HUES6 (cell line): Measurements from ENCODE around the gene ZAP70.

Source experiments
- H3K27ac ChIP-seq: 2 replicates; pipeline ENCODE4 v1.7.0; 2013; ENCODE audit warnings: low read depth, mild to moderate bottlenecking, low read length, inconsistent platforms
- H3K27me3 ChIP-seq: 2 replicates; pipeline ENCODE4 v1.6.1; 2013; ENCODE audit warnings: low read length; ENCODE audit not compliant: control insufficient read depth, insufficient read depth
- H3K36me3 ChIP-seq: 2 replicates; pipeline ENCODE4 v1.6.1; 2013; ENCODE audit warnings: low read length; ENCODE audit not compliant: control insufficient read depth, insufficient read depth
- H3K4me1 ChIP-seq: 2 replicates; pipeline ENCODE4 v1.6.1; 2013; ENCODE audit warnings: low read length; ENCODE audit not compliant: control insufficient read depth, insufficient read depth
- H3K4me3 ChIP-seq: 2 replicates; pipeline ENCODE4 v1.5.1; 2013; ENCODE audit warnings: low read depth, low read length
- H3K9ac ChIP-seq: one replicate; pipeline ENCODE4 v1.6.1; 2013; ENCODE audit warnings: mild to moderate bottlenecking, low read length
- H3K9me3 ChIP-seq: 2 replicates; pipeline ENCODE4 v1.6.1; 2013; ENCODE audit warnings: low read depth, low read length; ENCODE audit not compliant: control insufficient read depth, insufficient read depth

ZAP70 gene

DNA sequence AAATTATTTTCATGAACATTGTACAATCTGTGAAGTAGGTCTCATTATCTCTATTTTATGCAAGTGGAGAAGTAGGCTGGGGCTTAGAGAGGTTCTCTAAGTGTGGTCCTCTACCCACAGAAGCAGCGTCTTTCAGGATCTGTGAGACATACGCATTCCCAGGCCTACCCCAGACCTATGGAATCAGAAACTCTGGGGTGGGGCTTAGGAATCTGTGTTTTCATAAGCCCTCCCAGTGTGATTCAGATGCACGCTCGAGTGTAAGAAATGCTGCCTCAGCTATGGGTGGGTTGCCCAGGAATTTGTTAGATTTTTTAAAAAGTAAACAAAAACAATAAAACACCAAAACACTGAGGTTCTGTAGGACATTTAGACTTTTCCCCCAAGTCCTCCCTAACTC, 14.8 kb upstream of the ZAP70 start:
- no peak overlapping the region for H3K9ac ChIP-seq
- peaks cover 3% of the 10 kb centered on the region for H3K4me1 ChIP-seq
- H3K36me3 ChIP-seq = no peaks in the 10 kb centered on the region
- H3K27me3 ChIP-seq = no peaks in the 10 kb centered on the region
- H3K9me3 ChIP-seq = no peaks in the 10 kb centered on the region
- no peak overlapping the region for H3K4me3 ChIP-seq
- H3K27ac ChIP-seq = no peak overlapping the region

DNA sequence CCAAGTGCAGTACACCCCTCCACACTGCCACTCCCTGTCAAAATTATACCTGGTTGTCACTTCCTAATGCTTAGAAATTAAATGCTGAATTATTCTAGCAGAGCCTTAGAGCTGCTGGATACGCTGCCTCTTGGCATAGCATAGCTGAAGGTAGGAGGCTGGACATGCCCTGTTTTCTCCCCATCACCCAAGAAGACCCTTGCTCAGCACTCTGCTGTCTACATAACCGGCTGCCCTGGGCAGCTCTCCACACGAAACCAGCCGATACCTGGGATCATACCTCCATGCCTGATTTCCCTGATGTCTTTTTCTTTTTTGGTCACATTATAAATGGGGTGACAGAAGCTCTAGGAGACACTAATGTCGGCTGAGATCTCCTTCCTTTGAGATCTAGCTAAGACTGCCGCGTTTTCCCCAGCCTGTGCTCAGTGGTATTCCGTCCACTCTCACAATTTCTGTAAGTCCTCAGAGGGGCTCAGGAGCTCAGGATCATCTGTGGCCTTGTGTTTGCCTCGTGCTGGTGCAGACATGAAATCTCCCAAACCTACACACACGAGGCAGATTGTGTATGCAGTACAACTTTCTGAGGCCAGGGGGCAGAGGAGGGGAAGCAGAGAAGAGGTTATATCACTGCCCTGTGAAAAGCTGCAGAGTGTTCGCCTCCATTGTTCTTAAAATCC, 13.5 kb upstream of the ZAP70 start:
- Histone ChIP-seq H3K36me3 (no peaks in the 10 kb centered on the region), H3K9me3 (no peaks in the 10 kb centered on the region), H3K27ac (no peak overlapping the region), H3K4me1 (peaks cover 3% of the 10 kb centered on the region), H3K9ac (no peak overlapping the region), H3K27me3 (no peaks in the 10 kb centered on the region), H3K4me3 (no peak overlapping the region)

DNA sequence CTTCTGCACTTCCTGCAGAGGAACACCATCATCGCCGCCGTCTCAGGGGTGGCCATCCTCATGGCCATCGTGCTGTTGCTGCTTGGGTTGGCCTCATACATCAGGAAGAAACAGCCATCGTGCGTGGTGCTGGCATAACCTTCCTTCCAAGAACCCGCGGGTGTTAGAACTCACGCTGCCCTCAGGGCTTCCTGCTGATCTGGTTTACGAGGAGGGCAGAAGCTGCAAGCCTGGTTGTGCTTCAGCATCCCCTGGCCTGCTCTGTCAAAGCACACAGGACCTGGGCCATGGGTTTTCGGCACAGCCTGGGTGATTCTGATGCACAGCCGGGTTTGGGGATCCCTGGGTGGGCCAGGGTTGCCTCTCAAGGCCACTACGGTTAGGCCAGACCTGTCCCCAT, 12.2 kb upstream of the ZAP70 start:
- peaks cover 3% of the 10 kb centered on the region for H3K4me1 ChIP-seq
- no peaks in the 10 kb centered on the region for H3K9me3 ChIP-seq
- no peaks in the 10 kb centered on the region for H3K36me3 ChIP-seq
- H3K9ac ChIP-seq = no peak overlapping the region
- H3K4me3 ChIP-seq = no peak overlapping the region
- no peaks in the 10 kb centered on the region for H3K27me3 ChIP-seq
- H3K27ac ChIP-seq = no peak overlapping the region

DNA sequence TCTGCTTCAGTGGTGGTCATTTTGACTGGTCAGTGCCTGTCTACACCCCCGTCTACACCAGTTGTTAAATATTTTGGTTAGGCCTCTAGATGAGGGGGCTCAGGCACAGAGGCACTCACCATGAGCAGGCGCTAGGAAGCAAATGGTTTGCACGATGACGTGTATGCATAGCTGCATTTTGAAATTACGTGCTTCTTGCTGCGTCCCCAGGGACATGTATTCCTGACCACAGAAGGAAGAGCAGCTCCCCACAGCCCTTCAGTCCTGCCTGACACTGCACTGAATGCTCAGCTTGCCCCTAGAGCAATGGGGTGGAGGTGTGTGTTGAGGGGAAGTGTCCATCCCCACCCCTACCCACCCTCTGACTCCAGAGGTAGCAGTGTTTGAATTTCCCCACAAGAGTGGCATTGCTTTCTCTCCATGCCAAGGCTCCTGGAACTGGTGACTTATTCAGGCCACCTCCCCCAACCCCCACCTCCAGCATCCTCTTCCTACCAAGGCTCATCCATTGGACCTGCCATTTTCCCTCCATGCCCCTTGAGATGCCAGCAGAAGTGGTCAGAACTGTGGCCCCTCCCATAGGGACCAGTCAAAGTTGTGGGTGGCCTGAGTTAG, 11.4 kb upstream of the ZAP70 start:
- Histone ChIP-seq H3K27ac (no peak overlapping the region), H3K27me3 (no peaks in the 10 kb centered on the region), H3K4me1 (peaks cover 3% of the 10 kb centered on the region)

DNA sequence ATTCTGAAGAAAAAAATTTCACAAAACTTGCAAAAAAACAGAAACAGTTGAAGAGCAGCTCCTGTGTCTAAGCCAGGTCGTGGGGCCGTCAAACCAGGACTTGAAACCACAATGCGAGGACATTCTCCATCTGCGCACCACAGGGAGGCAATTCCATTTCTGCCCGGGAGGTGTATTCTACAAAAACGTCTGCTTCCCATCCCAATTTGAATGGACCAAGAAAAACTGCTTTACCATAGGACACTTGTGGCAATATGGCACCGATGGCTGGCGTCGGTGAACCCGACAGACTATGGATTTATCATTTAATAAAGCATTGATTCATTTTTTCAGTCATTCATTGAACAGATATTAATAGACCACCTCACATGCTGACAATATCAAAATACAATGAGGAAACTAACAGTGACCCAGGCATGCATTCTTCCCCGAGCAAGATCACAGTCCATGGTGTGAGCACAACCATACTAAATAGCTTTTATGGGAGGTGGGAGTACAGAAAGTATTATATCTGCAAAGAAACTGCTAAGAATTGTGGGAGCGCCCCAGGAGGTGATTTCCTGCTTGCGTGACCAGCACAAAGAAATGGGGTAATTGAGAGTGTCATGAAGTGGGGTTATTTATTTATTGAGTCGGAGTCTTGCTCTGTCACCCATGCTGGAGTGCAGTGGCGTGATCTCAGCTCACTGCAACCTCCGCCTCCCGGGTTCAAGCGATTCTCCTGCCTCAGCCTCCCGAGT, 10.5 kb upstream of the ZAP70 start:
- Histone ChIP-seq H3K9ac (no peak overlapping the region), H3K9me3 (no peaks in the 10 kb centered on the region), H3K36me3 (no peaks in the 10 kb centered on the region), H3K27me3 (no peaks in the 10 kb centered on the region), H3K4me1 (peaks cover 3% of the 10 kb centered on the region), H3K4me3 (no peak overlapping the region), H3K27ac (no peak overlapping the region)

More for the DNA sequence above, 11.4 kb upstream of the ZAP70 start:
- no peaks in the 10 kb centered on the region for H3K9me3 ChIP-seq
- no peaks in the 10 kb centered on the region for H3K36me3 ChIP-seq
- no peak overlapping the region for H3K9ac ChIP-seq
- no peak overlapping the region for H3K4me3 ChIP-seq

DNA sequence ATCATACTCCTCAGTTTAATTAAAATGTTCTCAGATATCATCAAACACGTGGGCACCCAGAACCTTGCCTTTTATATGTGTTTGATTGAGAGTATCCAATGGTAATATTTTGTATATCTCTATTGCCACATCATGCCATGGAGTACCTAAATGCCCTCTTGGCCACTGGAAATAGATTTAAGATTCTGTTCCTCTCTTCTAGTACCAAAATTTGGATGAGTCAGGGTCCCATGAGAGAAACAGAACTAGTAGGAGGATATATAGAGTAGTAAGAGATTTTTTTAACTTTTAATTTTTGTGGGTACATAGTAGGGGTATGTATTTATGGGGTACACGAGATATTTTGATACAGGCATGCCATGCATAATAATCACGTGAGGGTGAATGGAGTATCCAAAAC, 9.6 kb upstream of the ZAP70 start:
- H3K27me3 ChIP-seq = no peaks in the 10 kb centered on the region
- H3K9ac ChIP-seq = no peak overlapping the region
- H3K36me3 ChIP-seq = no peaks in the 10 kb centered on the region
- H3K9me3 ChIP-seq = no peaks in the 10 kb centered on the region
- no peak overlapping the region for H3K27ac ChIP-seq
- no peak overlapping the region for H3K4me3 ChIP-seq
- peaks cover 3% of the 10 kb centered on the region for H3K4me1 ChIP-seq

DNA sequence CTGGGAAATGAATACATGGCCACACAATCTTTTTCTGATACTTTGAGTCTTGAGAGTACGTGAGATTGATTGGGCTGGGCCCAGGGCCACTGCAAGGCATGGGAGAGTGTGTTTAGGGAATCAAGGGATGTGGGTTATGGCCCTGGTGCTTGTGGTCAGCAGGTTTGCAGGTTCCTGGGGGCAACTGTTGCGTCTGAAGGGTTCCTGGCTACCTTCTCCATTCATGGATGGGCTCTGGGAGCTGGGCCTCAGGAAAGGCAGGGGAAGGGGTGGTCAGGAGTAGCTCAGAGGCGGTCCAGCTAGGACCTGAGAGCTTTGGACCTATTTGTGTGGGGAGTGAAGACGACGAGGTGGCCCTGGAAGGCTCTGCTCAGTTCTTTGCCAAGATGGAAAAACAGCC, 8.4 kb upstream of the ZAP70 start:
- peaks cover 3% of the 10 kb centered on the region for H3K4me1 ChIP-seq
- no peak overlapping the region for H3K27ac ChIP-seq
- no peaks in the 10 kb centered on the region for H3K36me3 ChIP-seq
- H3K4me3 ChIP-seq = no peak overlapping the region
- no peaks in the 10 kb centered on the region for H3K27me3 ChIP-seq
- H3K9me3 ChIP-seq = no peaks in the 10 kb centered on the region
- no peak overlapping the region for H3K9ac ChIP-seq

DNA sequence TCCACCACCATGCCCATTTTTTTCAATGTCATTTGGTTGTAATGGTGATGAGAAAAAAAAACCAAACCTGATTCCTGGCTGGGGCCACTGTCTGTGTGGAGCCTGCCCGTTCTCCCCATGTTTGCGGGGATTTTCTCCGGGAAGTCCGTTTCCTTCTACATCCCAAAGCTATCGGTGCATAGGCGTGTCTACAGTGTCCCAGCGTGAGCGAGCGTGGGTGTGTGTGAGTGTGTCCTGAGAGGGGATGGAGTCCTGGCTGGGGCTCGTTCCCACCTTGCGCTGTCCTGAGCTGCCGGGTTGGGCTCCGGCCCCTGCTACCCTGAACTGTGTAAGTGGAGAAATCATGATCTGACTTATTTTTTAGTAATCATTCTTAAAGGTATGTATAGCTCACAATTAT, 7.3 kb upstream of the ZAP70 start:
- Histone ChIP-seq H3K4me3 (no peak overlapping the region), H3K9me3 (no peaks in the 10 kb centered on the region), H3K36me3 (no peaks in the 10 kb centered on the region), H3K4me1 (peaks cover 5% of the 10 kb centered on the region; the same call in 1 of the 2 replicates), H3K9ac (no peak overlapping the region), H3K27ac (no peak overlapping the region), H3K27me3 (no peaks in the 10 kb centered on the region)

DNA sequence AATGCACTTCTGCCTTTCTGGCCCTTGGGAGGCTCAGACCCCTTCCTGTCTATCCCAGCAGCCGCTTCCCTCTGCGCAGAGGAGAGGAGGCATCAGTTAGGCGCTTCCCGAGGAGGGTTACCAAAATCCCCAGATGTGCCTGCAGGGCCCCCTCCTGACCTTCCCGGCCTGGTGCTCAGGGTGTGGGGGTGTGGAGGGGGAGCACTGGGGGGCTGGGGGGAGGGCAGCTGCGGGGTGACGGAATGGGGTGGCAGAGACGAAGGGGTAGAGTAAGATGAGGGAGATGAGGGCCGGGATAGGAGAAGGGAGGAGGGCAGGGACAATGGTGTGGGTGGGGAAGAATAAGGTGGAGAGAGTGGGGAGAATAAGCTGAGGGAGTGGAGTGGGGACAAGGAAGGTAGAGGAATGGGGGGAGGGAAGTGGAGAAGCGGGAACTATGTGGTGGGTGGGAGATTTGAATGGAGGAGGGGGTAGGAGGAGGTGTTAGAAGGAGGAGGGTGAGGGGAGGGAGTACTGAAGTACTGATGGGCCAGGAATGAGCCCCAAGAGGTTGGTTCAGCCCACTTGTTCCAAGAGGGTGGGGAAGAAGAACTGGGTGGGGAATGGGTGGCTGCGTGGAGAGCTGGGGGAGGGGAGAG, 6.5 kb upstream of the ZAP70 start:
- Histone ChIP-seq H3K36me3 (no peaks in the 10 kb centered on the region), H3K9me3 (no peaks in the 10 kb centered on the region), H3K27ac (no peak overlapping the region), H3K9ac (no peak overlapping the region), H3K27me3 (no peaks in the 10 kb centered on the region), H3K4me1 (peaks cover 9% of the 10 kb centered on the region; the same call in 1 of the 2 replicates), H3K4me3 (no peak overlapping the region)

DNA sequence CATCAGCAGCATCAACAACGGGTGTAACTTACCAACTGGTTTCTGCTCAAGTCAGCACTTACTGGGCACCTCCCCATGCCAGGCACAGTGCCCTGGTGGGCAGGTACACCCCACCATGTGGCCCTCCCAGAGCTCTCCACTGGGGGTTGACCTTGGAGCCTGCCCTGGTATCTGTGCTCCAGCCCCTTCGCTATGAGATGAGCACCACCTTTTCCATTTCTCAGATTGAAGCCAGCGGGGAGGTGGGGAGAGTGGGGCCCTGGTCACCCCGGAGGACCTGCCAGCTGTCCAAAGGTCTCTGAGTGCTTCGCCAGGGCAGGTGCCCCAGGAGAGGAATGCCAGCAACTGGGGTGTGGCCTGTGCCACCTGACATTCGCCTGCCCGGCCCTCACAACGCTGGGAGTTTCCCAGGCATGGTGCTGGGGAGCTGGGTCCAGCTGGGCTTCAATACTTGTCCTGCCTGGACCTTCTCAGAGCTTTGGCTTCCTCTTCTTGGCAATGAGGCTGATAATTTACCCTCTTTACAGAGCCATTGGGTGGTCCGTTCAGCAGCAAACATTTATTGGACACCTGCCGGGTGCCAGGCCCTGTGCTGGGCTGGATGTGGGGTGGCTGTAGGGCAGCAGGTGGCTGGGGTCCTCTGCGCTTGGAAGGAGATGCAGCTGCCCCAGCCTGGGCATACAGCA, 5.9 kb upstream of the ZAP70 start:
- no peak overlapping the region for H3K27ac ChIP-seq
- H3K36me3 ChIP-seq = no peaks in the 10 kb centered on the region
- H3K4me3 ChIP-seq = no peak overlapping the region
- peaks cover 12% of the 10 kb centered on the region; the same call in 1 of the 2 replicates for H3K4me1 ChIP-seq
- no peak overlapping the region for H3K9ac ChIP-seq
- no peaks in the 10 kb centered on the region for H3K27me3 ChIP-seq
- no peaks in the 10 kb centered on the region for H3K9me3 ChIP-seq
